HG03457 (cell line): Measurements from ENCODE around the gene TPST1.

Experiments
- ATAC-seq: cut with Tn5 transposase; IDR thresholded peaks from one replicate; pipeline ENCODE4 v1.9.1; 2021; ENCODE audit warnings: moderate number of reproducible peaks; ENCODE audit not compliant: unreplicated experiment

Gene TPST1

GRCh38 chr7:66281678-66282590 lies 76.8 kb downstream of the TPST1 start:
- no peak for ATAC-seq

- ATAC-seq = no peak
Observed at GRCh38 chr7:66282591-66282935, 77.4 kb downstream of the TPST1 start.

DNA sequence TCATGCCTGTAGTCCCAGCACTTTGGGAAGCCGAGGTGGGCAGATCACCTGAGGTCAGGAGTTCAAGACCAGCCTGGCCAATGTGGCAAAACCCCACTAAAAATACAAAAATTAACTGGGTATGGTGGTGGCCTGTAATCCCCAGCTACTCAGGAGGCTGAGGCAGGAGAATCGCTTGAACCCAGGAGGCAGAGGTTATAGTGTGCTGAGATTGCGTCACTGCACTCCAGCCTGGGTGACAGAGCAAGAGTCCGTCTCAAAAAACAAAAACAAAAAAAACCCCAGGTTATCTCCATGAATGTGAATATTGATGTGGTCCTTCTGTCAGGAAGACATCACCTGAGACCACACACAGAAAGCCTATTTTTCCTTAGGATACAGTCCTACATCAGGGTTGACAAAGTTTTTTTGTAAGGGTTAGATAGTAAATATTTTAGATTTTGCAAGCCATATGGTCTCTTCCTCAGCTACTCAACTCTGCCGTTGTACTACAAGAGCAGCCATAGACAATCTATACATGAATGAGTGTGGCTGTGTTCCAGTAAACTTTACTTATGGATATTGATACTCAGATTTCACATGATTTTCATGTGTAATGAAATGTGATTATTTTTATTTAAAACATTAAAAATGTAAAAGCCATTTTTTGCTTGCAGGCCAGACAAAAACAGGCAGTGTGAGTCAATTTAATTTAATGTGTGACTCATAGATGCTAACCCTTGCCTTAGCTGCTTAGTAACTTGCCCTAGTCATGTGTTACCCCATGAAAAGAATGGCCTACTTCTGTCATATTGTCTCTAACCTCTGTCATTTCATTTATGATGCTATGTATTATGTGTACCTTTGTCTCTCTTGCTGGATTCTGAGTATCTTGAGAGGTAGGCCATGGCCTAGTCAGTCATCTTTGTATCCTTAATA lies 78.1 kb downstream of the TPST1 start:
- ATAC-seq = no peak

GRCh38 chr7:66296001-66296521 lies 90.9 kb downstream of the TPST1 start:
- ATAC-seq = no peak

- no peak for ATAC-seq
Observed at GRCh38 chr7:66296557-66296956, 91.4 kb downstream of the TPST1 start.

GRCh38 chr7:66297579-66297978 lies 92.4 kb downstream of the TPST1 start:
- ATAC-seq = no peak

GRCh38 chr7:66301249-66301648 lies 96.1 kb downstream of the TPST1 start:
- no peak for ATAC-seq

- ATAC-seq = no peak
Observed at GRCh38 chr7:66301737-66302136, 96.6 kb downstream of the TPST1 start.

- no peak for ATAC-seq
Observed at GRCh38 chr7:66303454-66304155, 98.5 kb downstream of the TPST1 start.

- no peak for ATAC-seq
Observed at GRCh38 chr7:66304536-66304935, 99.4 kb downstream of the TPST1 start.

GRCh38 chr7:66306243-66306642 lies 101.1 kb downstream of the TPST1 start:
- no peak for ATAC-seq

DNA sequence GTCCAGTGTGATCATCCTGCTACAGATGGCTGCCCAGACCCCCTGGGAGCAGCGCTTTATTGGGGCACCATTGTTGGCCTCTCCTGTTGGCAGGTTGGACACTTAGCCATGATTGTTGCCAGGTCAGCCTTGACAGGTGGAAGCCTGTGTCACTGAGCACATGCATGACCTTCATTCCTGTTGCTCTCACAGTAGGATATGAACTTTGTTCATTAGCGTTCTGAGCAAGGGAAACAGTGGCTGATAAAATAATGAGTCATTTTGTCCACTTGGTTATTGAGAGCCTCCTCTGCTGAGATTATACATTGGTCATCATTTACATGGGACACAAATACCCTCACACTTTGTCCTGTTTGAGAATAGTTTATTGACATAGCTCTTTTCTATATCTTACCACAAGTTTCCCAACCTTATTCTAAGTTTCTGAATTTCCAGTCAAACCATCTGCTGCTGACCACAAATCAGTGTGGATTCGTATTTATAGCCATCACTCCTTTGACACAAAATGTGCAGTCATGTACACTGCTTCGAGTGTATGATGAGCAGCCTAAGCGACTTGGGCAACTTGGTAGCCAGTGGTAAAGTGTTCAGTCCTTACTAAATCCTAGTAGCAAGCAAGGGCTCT lies 102.6 kb downstream of the TPST1 start:
- no peak for ATAC-seq

DNA sequence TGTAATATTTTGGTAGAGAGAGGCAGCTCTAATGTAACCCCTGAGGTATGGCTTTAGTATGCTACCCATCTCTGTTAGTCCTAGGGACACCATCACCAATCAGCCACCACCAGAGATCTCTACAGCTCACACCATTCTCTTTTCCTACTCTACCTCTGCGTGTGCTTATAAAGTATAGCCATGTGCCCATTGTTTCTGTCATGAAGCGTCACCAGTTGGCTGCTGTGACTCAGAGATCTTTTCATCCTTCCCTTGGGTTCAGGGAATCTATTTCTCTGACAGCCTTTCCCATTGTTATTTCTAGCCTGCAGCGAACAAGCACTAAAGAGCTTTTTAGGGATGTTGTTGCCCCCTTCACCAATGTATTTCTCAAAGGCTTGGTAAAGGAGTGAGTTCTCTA lies 103.3 kb downstream of the TPST1 start:
- ATAC-seq = no peak

DNA sequence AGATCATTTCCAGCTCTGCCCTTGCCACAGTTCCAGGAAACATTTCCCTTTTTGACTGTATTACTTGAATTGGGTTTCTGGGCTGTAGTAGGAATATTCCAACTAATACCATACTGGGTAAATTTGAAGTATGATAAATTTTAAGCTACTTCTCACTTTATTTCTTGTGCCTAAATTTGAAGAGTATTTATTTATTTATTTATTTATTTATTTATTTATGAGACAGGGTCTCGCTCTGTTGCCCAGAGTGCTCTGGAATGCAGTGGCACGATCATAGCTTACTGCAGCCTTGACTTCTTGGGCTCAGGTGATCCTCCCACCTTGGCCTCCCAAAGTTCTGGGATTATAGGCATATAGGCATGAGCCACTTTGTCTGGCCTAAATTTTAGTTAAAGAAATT lies 105.5 kb downstream of the TPST1 start:
- ATAC-seq = no peak

- no peak for ATAC-seq
Observed at GRCh38 chr7:66313886-66314568, 108.9 kb downstream of the TPST1 start.

DNA sequence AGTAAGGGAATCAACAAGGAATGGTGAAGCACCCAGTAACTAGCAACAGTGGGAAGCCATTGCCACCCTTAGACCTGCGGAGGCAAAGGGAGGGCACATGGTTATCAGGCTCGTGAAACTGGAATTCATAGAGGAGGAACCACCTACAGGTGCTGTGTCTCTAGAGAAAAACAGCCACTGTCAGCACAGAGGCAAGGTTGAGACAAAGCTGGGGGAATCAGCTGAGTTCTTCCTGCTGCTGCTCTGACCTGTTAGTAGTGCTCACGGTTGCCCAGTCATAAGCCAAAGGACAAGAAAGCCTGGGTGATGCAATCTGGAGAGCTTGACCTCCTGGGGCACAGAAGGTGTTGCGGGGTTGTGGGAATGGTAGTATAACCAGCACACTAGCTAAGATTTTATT lies 110.1 kb downstream of the TPST1 start:
- ATAC-seq = no peak

GRCh38 chr7:66319407-66319979 lies 114.4 kb downstream of the TPST1 start:
- no peak for ATAC-seq

DNA sequence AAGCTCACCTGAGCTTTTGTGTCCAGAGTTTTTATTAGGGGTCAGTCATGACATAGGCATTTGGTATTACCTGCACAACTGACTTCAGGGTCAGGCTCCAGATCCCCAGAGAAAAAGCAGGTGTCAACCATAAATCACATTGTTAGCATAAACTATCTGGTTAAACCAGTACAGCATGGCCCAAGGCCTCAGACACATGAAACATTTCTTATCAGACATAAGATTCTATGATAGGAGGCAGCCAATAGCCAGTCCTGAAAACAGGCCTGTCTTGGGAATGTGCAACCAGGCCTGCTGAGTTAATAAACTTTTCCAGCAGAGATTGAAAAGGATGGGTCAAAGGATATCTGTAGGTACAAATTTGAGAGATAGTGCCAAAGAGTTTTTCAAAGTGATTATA lies 116.1 kb downstream of the TPST1 start:
- no peak for ATAC-seq

GRCh38 chr7:66323114-66323796 lies 118.1 kb downstream of the TPST1 start:
- ATAC-seq = no peak
